ENCODE results near the gene ATP8A2.

Gene ATP8A2

DNA sequence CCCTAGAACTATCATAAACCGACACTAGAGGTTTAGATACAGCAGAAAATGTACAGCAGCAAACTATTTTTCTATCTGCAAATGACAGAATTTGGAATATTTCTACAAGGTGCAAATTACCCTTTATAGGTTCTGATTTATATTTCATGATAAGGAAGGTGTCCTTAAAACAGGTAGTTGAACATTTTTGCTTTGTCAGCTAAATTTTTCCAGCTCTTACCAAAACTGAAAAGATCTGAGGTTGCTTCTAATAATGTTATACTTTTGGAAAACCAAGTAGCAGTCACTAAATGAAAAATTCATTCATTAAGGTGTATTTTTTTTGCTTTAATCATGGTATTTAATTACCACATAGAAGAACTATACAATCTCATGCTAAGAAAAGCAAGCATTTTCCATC is 671.0 kb downstream of the ATP8A2 start:
- peaks cover 5% of the 10 kb centered on the region for H3K27me3 Mint-ChIP-seq (ENCODE audit: low read depth)
- no peaks in the 10 kb centered on the region for H3K36me3 Mint-ChIP-seq (ENCODE audit: low read depth)
- no peaks in the 10 kb centered on the region for H3K9me3 Mint-ChIP-seq
- peaks cover 9% of the 10 kb centered on the region for H3K4me1 Mint-ChIP-seq (ENCODE audit: low read depth)
- no peak overlapping the region for H3K27ac Mint-ChIP-seq
- H3K4me3 Mint-ChIP-seq: no peak overlapping the region

GRCh38 chr13:26045142-26045541 is 673.4 kb downstream of the ATP8A2 start:
- no peaks in the 10 kb centered on the region for H3K36me3 Mint-ChIP-seq (ENCODE audit: low read depth)
- H3K27me3 Mint-ChIP-seq (ENCODE audit: low read depth): peaks cover 17% of the 10 kb centered on the region
- peaks cover 19% of the 10 kb centered on the region for H3K4me1 Mint-ChIP-seq (ENCODE audit: low read depth)
- H3K27ac Mint-ChIP-seq: no peak overlapping the region
- no peaks in the 10 kb centered on the region for H3K9me3 Mint-ChIP-seq
- H3K4me3 Mint-ChIP-seq: no peak overlapping the region

GRCh38 chr13:26046639-26047038 is 674.9 kb downstream of the ATP8A2 start:
- Mint-ChIP-seq H3K36me3 (ENCODE audit: low read depth) (no peaks in the 10 kb centered on the region), H3K27ac (no peak overlapping the region), H3K4me3 (no peak overlapping the region), H3K4me1 (ENCODE audit: low read depth) (peaks cover 19% of the 10 kb centered on the region), H3K9me3 (no peaks in the 10 kb centered on the region), H3K27me3 (ENCODE audit: low read depth) (peaks cover 17% of the 10 kb centered on the region)

DNA sequence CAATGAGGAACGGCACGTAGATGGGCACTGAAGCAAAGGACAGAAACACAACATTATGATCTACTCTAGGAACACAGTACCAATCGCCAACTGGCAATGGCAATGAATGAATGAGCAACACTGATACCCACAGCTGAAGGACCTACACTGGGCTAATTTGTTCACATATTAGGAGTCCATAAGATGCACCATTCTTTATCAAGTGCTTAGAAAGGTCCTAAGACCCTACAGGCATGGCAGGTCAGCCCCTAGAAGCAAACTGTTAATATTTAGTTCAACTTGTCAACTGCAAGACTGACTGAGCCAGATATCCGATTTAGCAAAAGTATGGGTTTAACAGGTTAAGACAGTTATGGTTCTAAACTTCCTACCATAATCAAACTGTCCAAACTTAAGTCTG is 675.3 kb downstream of the ATP8A2 start:
- Mint-ChIP-seq H3K4me1 (ENCODE audit: low read depth) (peaks cover 20% of the 10 kb centered on the region), H3K9me3 (no peaks in the 10 kb centered on the region), H3K27me3 (ENCODE audit: low read depth) (peaks cover 18% of the 10 kb centered on the region), H3K4me3 (no peak overlapping the region), H3K36me3 (ENCODE audit: low read depth) (no peaks in the 10 kb centered on the region), H3K27ac (no peak overlapping the region)

GRCh38 chr13:26048741-26049140 is 677.0 kb downstream of the ATP8A2 start:
- Mint-ChIP-seq H3K4me3 (peak overlapping the region; percentile 79), H3K4me1 (ENCODE audit: low read depth) (peaks cover 34% of the 10 kb centered on the region), H3K27me3 (ENCODE audit: low read depth) (peaks cover 35% of the 10 kb centered on the region), H3K36me3 (ENCODE audit: low read depth) (no peaks in the 10 kb centered on the region), H3K9me3 (no peaks in the 10 kb centered on the region), H3K27ac (no peak overlapping the region)

GRCh38 chr13:26050568-26051230 is 678.9 kb downstream of the ATP8A2 start:
- Mint-ChIP-seq H3K4me3 (peak overlapping the region; percentile 79), H3K9me3 (no peaks in the 10 kb centered on the region), H3K4me1 (ENCODE audit: low read depth) (peaks cover 26% of the 10 kb centered on the region), H3K36me3 (ENCODE audit: low read depth) (no peaks in the 10 kb centered on the region), H3K27me3 (ENCODE audit: low read depth) (peaks cover 40% of the 10 kb centered on the region), H3K27ac (no peak overlapping the region)

- H3K9me3 Mint-ChIP-seq: no peaks in the 10 kb centered on the region
- H3K27ac Mint-ChIP-seq: no peak overlapping the region
- H3K4me1 Mint-ChIP-seq (ENCODE audit: low read depth): peaks cover 27% of the 10 kb centered on the region
- H3K27me3 Mint-ChIP-seq (ENCODE audit: low read depth): peaks cover 40% of the 10 kb centered on the region
- H3K36me3 Mint-ChIP-seq (ENCODE audit: low read depth): no peaks in the 10 kb centered on the region
- H3K4me3 Mint-ChIP-seq: peak overlapping the region; percentile 68
Measured at GRCh38 chr13:26051231-26051656, 679.5 kb downstream of the ATP8A2 start.

DNA sequence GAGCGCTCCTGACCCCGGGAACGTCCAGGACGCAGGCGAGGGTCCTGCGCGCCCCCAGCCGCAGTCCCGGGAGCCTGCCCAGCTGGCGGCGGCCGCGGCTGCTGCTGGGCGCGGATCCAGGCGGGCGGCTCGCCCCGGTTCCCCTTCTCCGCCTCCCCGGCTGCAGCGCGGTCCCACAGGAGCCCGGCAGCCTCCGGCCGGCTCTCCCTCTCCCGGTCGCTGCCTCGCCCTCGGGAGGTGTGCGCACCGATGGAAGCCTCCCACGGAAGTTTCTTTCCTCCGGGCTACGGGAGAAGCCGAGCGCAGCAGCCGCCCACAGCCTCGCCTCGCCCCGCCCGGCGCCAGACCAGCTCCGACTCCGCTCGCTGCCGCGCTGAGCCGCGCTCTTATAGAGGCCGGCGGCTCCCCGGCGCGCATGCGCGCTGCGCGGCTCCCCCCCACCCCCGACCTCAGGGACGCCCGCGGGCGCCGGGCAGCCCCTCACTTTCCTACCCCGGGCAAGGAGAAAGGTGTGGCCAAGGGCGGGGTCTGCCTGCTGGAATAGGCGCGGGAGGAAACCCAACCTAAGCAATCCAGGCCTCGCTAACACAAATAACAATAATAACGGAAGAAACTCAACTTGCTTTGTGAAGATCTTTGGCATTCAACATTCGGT is 680.0 kb downstream of the ATP8A2 start, which contains the start of gene SHISA2:
Gene SHISA2, minus strand, starts transcription at position 360 of the 655 bp plus-strand sequence. CDS start 1,041 bp downstream, outside the sequence.
- Mint-ChIP-seq H3K27me3 (ENCODE audit: low read depth) (peaks cover 40% of the 10 kb centered on the region), H3K27ac (peak within 1 kb of the TSS; percentile 50), H3K4me1 (ENCODE audit: low read depth) (peaks cover 28% of the 10 kb centered on the region), H3K36me3 (ENCODE audit: low read depth) (no peaks in the 10 kb centered on the region), H3K9me3 (no peaks in the 10 kb centered on the region), H3K4me3 (peak within 1 kb of the TSS; percentile 81)

DNA sequence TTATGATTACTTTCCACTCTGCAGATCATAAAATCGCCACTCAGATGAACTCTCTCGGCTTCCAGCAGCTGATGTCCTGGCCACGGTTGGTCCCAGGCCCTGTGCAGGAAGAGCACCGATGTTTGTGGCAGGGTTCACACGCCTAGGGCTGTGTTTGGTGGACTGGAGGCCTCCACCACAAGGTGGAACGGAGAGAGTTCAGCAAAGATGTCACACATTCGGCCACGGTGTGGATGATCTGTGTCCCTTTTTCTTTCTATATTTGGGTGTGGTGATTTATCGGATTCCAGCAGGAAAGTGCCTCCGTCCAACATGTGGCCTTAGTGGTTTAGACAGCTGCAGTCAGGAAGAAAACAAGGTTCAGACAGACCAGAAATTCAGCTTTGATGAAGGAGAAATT is 680.6 kb downstream of the ATP8A2 start:
- no peaks in the 10 kb centered on the region for H3K36me3 Mint-ChIP-seq (ENCODE audit: low read depth)
- peaks cover 41% of the 10 kb centered on the region for H3K27me3 Mint-ChIP-seq (ENCODE audit: low read depth)
- peak overlapping the region; percentile 81 for H3K4me3 Mint-ChIP-seq
- H3K9me3 Mint-ChIP-seq: no peaks in the 10 kb centered on the region
- peaks cover 28% of the 10 kb centered on the region for H3K4me1 Mint-ChIP-seq (ENCODE audit: low read depth)
- H3K27ac Mint-ChIP-seq: peak overlapping the region; percentile 50

- H3K27me3 Mint-ChIP-seq (ENCODE audit: low read depth): peaks cover 40% of the 10 kb centered on the region
- peak overlapping the region; percentile 4 for H3K4me3 Mint-ChIP-seq
- no peaks in the 10 kb centered on the region for H3K9me3 Mint-ChIP-seq
Measured at GRCh38 chr13:26053418-26053980, 681.7 kb downstream of the ATP8A2 start.

DNA sequence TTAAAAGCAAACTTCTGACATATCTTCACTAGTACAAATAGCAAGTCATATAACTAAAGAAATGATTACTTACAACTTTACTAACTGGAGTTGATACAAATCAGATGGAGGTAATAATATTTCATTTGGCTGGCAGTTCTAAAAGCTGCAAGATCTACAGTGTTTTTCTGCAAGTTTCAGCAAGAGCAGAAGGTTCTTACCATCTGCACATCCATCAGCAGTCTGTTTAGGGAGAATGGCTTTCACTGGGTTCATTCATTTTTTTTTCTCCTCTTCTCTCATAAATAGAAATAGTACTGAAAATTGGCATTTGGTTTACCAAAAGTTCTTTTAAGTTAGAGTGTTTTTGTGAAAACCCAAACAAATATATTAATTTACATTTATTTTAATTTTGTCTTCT is 683.1 kb downstream of the ATP8A2 start:
- H3K9me3 Mint-ChIP-seq: no peaks in the 10 kb centered on the region

More at GRCh38 chr13:26053418-26053980, 681.7 kb downstream of the ATP8A2 start:
- no peaks in the 10 kb centered on the region for H3K36me3 Mint-ChIP-seq (ENCODE audit: low read depth)
- H3K4me1 Mint-ChIP-seq (ENCODE audit: low read depth): peaks cover 30% of the 10 kb centered on the region
- H3K27ac Mint-ChIP-seq: no peak overlapping the region

GRCh38 chr13:26058704-26059103 is 686.9 kb downstream of the ATP8A2 start:
- peaks cover 11% of the 10 kb centered on the region for H3K27me3 Mint-ChIP-seq (ENCODE audit: low read depth)
- no peaks in the 10 kb centered on the region for H3K9me3 Mint-ChIP-seq
- no peaks in the 10 kb centered on the region for H3K36me3 Mint-ChIP-seq (ENCODE audit: low read depth)
- no peak overlapping the region for H3K4me3 Mint-ChIP-seq
- peaks cover 21% of the 10 kb centered on the region for H3K4me1 Mint-ChIP-seq (ENCODE audit: low read depth)
- H3K27ac Mint-ChIP-seq: no peak overlapping the region

More for the DNA sequence above, 683.1 kb downstream of the ATP8A2 start:
- Mint-ChIP-seq H3K36me3 (ENCODE audit: low read depth) (no peaks in the 10 kb centered on the region), H3K27ac (no peak overlapping the region), H3K4me1 (ENCODE audit: low read depth) (peaks cover 24% of the 10 kb centered on the region), H3K27me3 (ENCODE audit: low read depth) (peaks cover 30% of the 10 kb centered on the region), H3K4me3 (no peak overlapping the region)

DNA sequence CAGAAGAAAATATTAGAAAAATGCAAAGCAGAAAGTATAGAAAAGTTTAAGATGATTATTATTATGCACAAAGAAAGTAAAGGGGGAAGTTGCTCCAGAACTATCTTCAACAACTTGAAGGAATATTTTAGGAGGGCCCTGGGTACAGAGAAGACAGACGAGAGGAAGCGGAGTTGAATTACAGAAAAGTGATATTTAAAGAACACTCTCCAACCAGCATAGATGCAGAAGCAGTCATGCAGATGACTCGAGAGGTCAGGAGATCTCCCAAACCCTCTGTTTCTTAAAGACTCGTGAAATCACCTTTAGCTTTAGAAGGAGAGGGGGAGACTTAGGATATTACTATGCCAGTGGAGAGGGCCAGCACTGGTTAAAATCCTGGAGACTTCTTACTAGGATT is 688.6 kb downstream of the ATP8A2 start:
- H3K27me3 Mint-ChIP-seq (ENCODE audit: low read depth): peaks cover 8% of the 10 kb centered on the region
- no peaks in the 10 kb centered on the region for H3K36me3 Mint-ChIP-seq (ENCODE audit: low read depth)
- H3K4me3 Mint-ChIP-seq: no peak overlapping the region
- H3K9me3 Mint-ChIP-seq: no peaks in the 10 kb centered on the region
- H3K27ac Mint-ChIP-seq: no peak overlapping the region
- peaks cover 20% of the 10 kb centered on the region for H3K4me1 Mint-ChIP-seq (ENCODE audit: low read depth)

- H3K4me1 Mint-ChIP-seq (ENCODE audit: low read depth): peaks cover 19% of the 10 kb centered on the region
- no peak overlapping the region for H3K27ac Mint-ChIP-seq
- H3K4me3 Mint-ChIP-seq: no peak overlapping the region
- no peaks in the 10 kb centered on the region for H3K36me3 Mint-ChIP-seq (ENCODE audit: low read depth)
- no peaks in the 10 kb centered on the region for H3K9me3 Mint-ChIP-seq
- peaks cover 5% of the 10 kb centered on the region for H3K27me3 Mint-ChIP-seq (ENCODE audit: low read depth)
Measured at GRCh38 chr13:26061256-26061655, 689.5 kb downstream of the ATP8A2 start.

GRCh38 chr13:26061947-26062346 is 690.2 kb downstream of the ATP8A2 start:
- Mint-ChIP-seq H3K4me1 (ENCODE audit: low read depth) (peaks cover 18% of the 10 kb centered on the region), H3K4me3 (no peak overlapping the region), H3K9me3 (no peaks in the 10 kb centered on the region), H3K27ac (no peak overlapping the region), H3K36me3 (ENCODE audit: low read depth) (no peaks in the 10 kb centered on the region), H3K27me3 (ENCODE audit: low read depth) (peaks cover 5% of the 10 kb centered on the region)

All from T-helper 1 cell treated with Interleukin-12 subunit alpha and Interleukin-12 subunit beta and Interleukin-4 antibody, amounts not matched to agents 30 μg/mL and 1 μg/mL, for 36 hours (primary cell).